HepG2 (cell line): Measurements from ENCODE around the gene ATG9A. TPM values are rescaled to one million over a fixed set of nuclear protein-coding genes. Genes with fewer than 3 reads are reported as not detected.

Source experiments
- DMTF1 ChIP-seq: sonication (generic); formaldehyde crosslinking; IDR thresholded peaks from 2 replicates; pipeline ENCODE4 v1.4.0; 2020; ENCODE audit warnings: mild to moderate bottlenecking, missing genetic modification reagents
- HBP1 ChIP-seq: IDR thresholded peaks from 2 replicates; pipeline ENCODE4 v1.6.1; 2016; ENCODE audit warnings: low read depth, control low read depth
- IRF9 ChIP-seq: sonication (generic); formaldehyde crosslinking; IDR thresholded peaks from 2 replicates; pipeline ENCODE4 v1.8.0; 2022; ENCODE audit warnings: missing genetic modification reagents, mild to moderate bottlenecking, borderline replicate concordance
- ZFP91 ChIP-seq: sonication (generic); formaldehyde crosslinking; IDR thresholded peaks from 2 replicates; pipeline ENCODE4 v1.9.0; 2022; ENCODE audit warnings: missing genetic modification reagents, mild to moderate bottlenecking, borderline replicate concordance
- ZHX2 ChIP-seq, 2 experiments: sonication (generic) in 1 of 2; formaldehyde crosslinking in 1 of 2; IDR thresholded peaks; 2 replicates each; pipeline versions ENCODE4 v1.6.1 to v1.9.0; 2014 to 2022; ENCODE audit warnings: antibody characterized with exemption in 1 of 2, borderline replicate concordance in 1 of 2, inconsistent platforms in 1 of 2, low read depth in 1 of 2, missing genetic modification reagents in 1 of 2
- ZNF383 ChIP-seq: sonication (generic); formaldehyde crosslinking; IDR thresholded peaks from 2 replicates; pipeline ENCODE4 v1.4.0; 2020; ENCODE audit warnings: missing genetic modification reagents, mild to moderate bottlenecking, borderline replicate concordance
- ZNF552 ChIP-seq: sonication (generic); formaldehyde crosslinking; IDR thresholded peaks from 2 replicates; pipeline ENCODE4 v1.9.0; 2022; ENCODE audit warnings: missing genetic modification reagents, mild to moderate bottlenecking, borderline replicate concordance
- ZNF580 ChIP-seq: IDR thresholded peaks from 2 replicates; pipeline ENCODE4 v1.6.1; 2016; ENCODE audit warnings: low read depth, borderline replicate concordance
- ZNF614 ChIP-seq: IDR thresholded peaks from 2 replicates; pipeline ENCODE4 v1.6.1; 2018; ENCODE audit warnings: missing biosample characterization, missing genetic modification reagents, inconsistent platforms, borderline replicate concordance
- ZNF678 ChIP-seq: sonication (generic); formaldehyde crosslinking; IDR thresholded peaks from 2 replicates; pipeline ENCODE4 v1.4.0; 2020; ENCODE audit warnings: mild to moderate bottlenecking, missing genetic modification reagents
- polyA plus RNA-seq, 8 experiments: library from polyadenylated mRNA; depleted of rRNA in 3 of 8; stranded (reverse) in 7 of 8; unstranded in 1 of 8; fragments of >200 nt; fragmentation: Illumina TruSeq in 4 of 8; extraction: Trizol in 4 of 8; gene quantifications; 2 replicates each; pipeline versions ENCODE4 v1.2.1 to v1.2.3, GENCODE V29; 2011 to 2016; ENCODE audit warnings: low read depth in 4 of 8, missing spikeins in 1 of 8, mixed read lengths in 1 of 8; ENCODE audit not compliant: insufficient read depth in 1 of 8
- total RNA-seq, 5 experiments: library from RNA; depleted of rRNA; stranded (reverse); fragments of >200 nt; fragmentation: Illumina TruSeq; extraction: Trizol; gene quantifications; 2 replicates each; pipeline ENCODE4 v1.2.3, GENCODE V29; 2016; ENCODE audit warnings: low read depth in 1 of 5

The ATG9A gene
- total and polyA plus RNA-seq, 2 of the 13 experiments (the other 11 are each of a cell fraction or from before 2014, with no cell fraction given) = 35.0 to 131 TPM

GRCh38 chr2:219277703-219278654 is 48.5 kb upstream of the ATG9A start (continued):
- TF ChIP-seq DMTF1 (CRISPR knock-in tag) (peak; percentile 84; the same call in 1 of the 2 replicates), ZNF552 (CRISPR knock-in tag) (peak; percentile 44; the same call in 1 of the 2 replicates), ZHX2 (IDR thresholded peaks at IDR 0.05; ENCODE audit: low read depth) (peak; percentile 33; the same call in 1 of the 2 replicates), ZHX2 (CRISPR knock-in tag; IDR thresholded peaks at IDR 0.05; ENCODE audit: borderline replicate concordance) (no peak), HBP1 (CRISPR knock-in tag) (0 out of 2 replicates have a peak, but pooled peaks have one; percentile 47), ZNF678 (no peak), ZNF614 (CRISPR knock-in tag) (peak; percentile 48; the same call in 1 of the 2 replicates), ZFP91 (CRISPR knock-in tag) (peak; percentile 66; the same call in 1 of the 2 replicates), ZNF580 (CRISPR knock-in tag) (peak; percentile 72; the same call in 1 of the 2 replicates), IRF9 (CRISPR knock-in tag) (peak; percentile 65; the same call in 1 of the 2 replicates), ZNF383 (CRISPR knock-in tag) (0 out of 2 replicates have a peak, but pooled peaks have one; percentile 30)
